ENCODE data around the gene GATM.

GATM gene

GRCh38 chr15:45397116-45397665 is 18.8 kb upstream of the GATM start:
- TF ChIP-seq CTCF (IDR thresholded peaks at IDR 0.05; ENCODE audit: low read depth, low read length): no peak
- no peak for DNase-seq (ENCODE audit: low read depth, low spot score)
- no peak overlapping the region for H3K4me3 ChIP-seq (ENCODE audit: low read depth, low read length)
- in situ Hi-C loops (cut with HindIII; ENCODE audit: low sequenced_read_pairs): no loop called here

GRCh38 chr15:45395943-45396342 is 17.6 kb upstream of the GATM start:
- H3K4me3 ChIP-seq (ENCODE audit: low read depth, low read length): no peak overlapping the region
- no peak for DNase-seq (ENCODE audit: low read depth, low spot score)
- no peak for TF ChIP-seq CTCF (IDR thresholded peaks at IDR 0.05; ENCODE audit: low read depth, low read length)
- in situ Hi-C loops (cut with HindIII; ENCODE audit: low sequenced_read_pairs): no loop called here

GRCh38 chr15:45394681-45395080 is 16.3 kb upstream of the GATM start:
- TF ChIP-seq CTCF (IDR thresholded peaks at IDR 0.05; ENCODE audit: low read depth, low read length): no peak
- no peak for DNase-seq (ENCODE audit: low read depth, low spot score)
- H3K4me3 ChIP-seq (ENCODE audit: low read depth, low read length): no peak overlapping the region
- in situ Hi-C loops (cut with HindIII; ENCODE audit: low sequenced_read_pairs): no loop called here

GRCh38 chr15:45393851-45394250 is 15.5 kb upstream of the GATM start:
- DNase-seq (ENCODE audit: low read depth, low spot score): no peak

GRCh38 chr15:45392584-45392855 is 14.2 kb upstream of the GATM start:
- TF ChIP-seq CTCF (IDR thresholded peaks at IDR 0.05; ENCODE audit: low read depth, low read length): no peak
- DNase-seq (ENCODE audit: low read depth, low spot score): no peak
- in situ Hi-C loops (cut with HindIII; ENCODE audit: low sequenced_read_pairs): no loop called here
- H3K4me3 ChIP-seq (ENCODE audit: low read depth, low read length): no peak overlapping the region

More at GRCh38 chr15:45393851-45394250, 15.5 kb upstream of the GATM start:
- TF ChIP-seq CTCF (IDR thresholded peaks at IDR 0.05; ENCODE audit: low read depth, low read length): peak; percentile 27
- in situ Hi-C loops (cut with HindIII; ENCODE audit: low sequenced_read_pairs): no loop called here
- H3K4me3 ChIP-seq (ENCODE audit: low read depth, low read length): no peak overlapping the region

GRCh38 chr15:45391746-45392583 is 13.6 kb upstream of the GATM start:
- DNase-seq (ENCODE audit: low read depth, low spot score): no peak
- no peak overlapping the region for H3K4me3 ChIP-seq (ENCODE audit: low read depth, low read length)
- TF ChIP-seq CTCF (IDR thresholded peaks at IDR 0.05; ENCODE audit: low read depth, low read length): no peak
- in situ Hi-C loops (cut with HindIII; ENCODE audit: low sequenced_read_pairs): no loop called here
